Spleen (tissue), 7 donors: Measurements from ENCODE around the gene S100A6.

Experiments
- CTCF ChIP-seq, 11 experiments: fragments of 200-600 bp in 7 of 11; fragments of 450-650 bp in 4 of 11; sonication (generic) in 4 of 11; IDR thresholded peaks in 8 of 11; conservative IDR thresholded peaks in 3 of 11; 1 replicate in 7 of 11; 2 replicates in 4 of 11; pipeline versions ENCODE4 v1.4.0 to v1.8.0; 2016 to 2021; ENCODE audit warnings: antibody characterized with exemption in 11 of 11, inconsistent platforms in 4 of 11, mild to moderate bottlenecking in 1 of 11
- POLR2A ChIP-seq, 3 donors: fragments of 450-650 bp; IDR thresholded peaks; one replicate each; pipeline ENCODE4 v1.5.1; 2017; ENCODE audit warnings: antibody characterized with exemption in 3 of 3, mild to moderate bottlenecking in 1 of 3
- POLR2AphosphoS5 ChIP-seq, 3 donors: sonication (generic); formaldehyde crosslinking; IDR thresholded peaks; one replicate each; pipeline ENCODE4 v1.5.1; 2017; ENCODE audit warnings: antibody characterized with exemption in 3 of 3
- donor health status: DM: no; HTN: no; CAD: no; lungs with moderate emphysema.
- donor health status: DM: no; HTN: no; CAD: no.
- donor health status: DM: no; HTN: no; CAD: no.

- TF ChIP-seq POLR2A (IDR thresholded peaks at IDR 0.05) (no peak), CTCF (IDR thresholded peaks at IDR 0.05 in 8 of 11, conservative IDR thresholded peaks at IDR 0.05 in 3 of 11) (no peak), POLR2AphosphoS5 (IDR thresholded peaks at IDR 0.05) (no peak)
Measured at GRCh38 chr1:153571706-153572105, 35.9 kb upstream of the S100A6 start.
